K562 (cell line): ENCODE data around the gene WNT6. TPM values are rescaled to one million over a fixed set of nuclear protein-coding genes. Genes with fewer than 3 reads are reported as not detected.
A peak's percentile ranks its signal among the peaks of the same experiment; 100 is the strongest.

Experiments
- ATAC-seq: fragments of 200-7000 bp; cut with Tn5 transposase; 3 replicates; pipeline ENCODE4 v1.9.1; 2020; ENCODE audit warnings: moderate library complexity
- BruUV-seq: library from RNA; stranded (reverse); fragments of 400-500 nt; replicated peaks from 2 replicates; lab custom pipeline; 2021; lab: Mats Ljungman, UMichigan
- CTCF ChIA-PET: fragments of 300-600 bp; formaldehyde crosslinking; extraction: SDS; loops from one replicate; lab custom pipeline; 2021; ENCODE audit warnings: low intra/inter-chr PET ratio; lab: Yijun Ruan, JAX
- POLR2A ChIA-PET: fragments of 300-600, 350-650 bp; sonication (Branson Sonifier 250); formaldehyde crosslinking; extraction: SDS; loops from one replicate; lab custom pipeline; 2021; ENCODE audit warnings: antibody characterized with exemption, inconsistent platforms; lab: Yijun Ruan, JAX
- DNase-seq, 4 experiments: peaks; one replicate each; pipeline versions ENCODE4 v3.0.0 to v3.0.0-alpha.2; 2011 to 2018; ENCODE audit warnings: low spot score in 3 of 4, mixed read lengths in 3 of 4; ENCODE audit errors: extremely low read depth in 1 of 4
- FAIRE-seq: peaks from 2 replicates; lab custom pipeline; 2011; peaks lifted over from hg19 to GRCh38; lab: Jason Lieb, UNC
- H2AFZ ChIP-seq: 2 replicates; pipeline ENCODE4 v1.6.0; 2011; ENCODE audit warnings: low read depth, low read length, control low read depth, inconsistent platforms
- H3K27ac ChIP-seq: fragments of 200-600 bp; 3 replicates; pipeline ENCODE4 v1.8.0; 2011; ENCODE audit warnings: low read depth, mild to moderate bottlenecking, control low read depth, inconsistent platforms, low read length, moderate library complexity, mixed read lengths; ENCODE audit errors: extremely low read depth
- H3K27me3 ChIP-seq, 2 experiments: fragments of 300-600 bp in 1 of 2; 2 replicates in 1 of 2; 3 replicates in 1 of 2; pipeline versions ENCODE4 v1.6.0 to v1.8.0; 2011; ENCODE audit warnings: inconsistent platforms in 2 of 2, low read length in 2 of 2, mild to moderate bottlenecking in 1 of 2, mixed read lengths in 1 of 2, moderate library complexity in 1 of 2; ENCODE audit not compliant: control insufficient read depth in 2 of 2, insufficient read depth in 2 of 2
- H3K36me3 ChIP-seq: fragments of 300-600 bp; 3 replicates; pipeline ENCODE4 v1.8.0; 2011; ENCODE audit warnings: mild to moderate bottlenecking, low read length, inconsistent platforms; ENCODE audit not compliant: control insufficient read depth, insufficient read depth
- H3K4me1 ChIP-seq, 2 experiments: fragments of 200-600 bp in 1 of 2; replicated peaks in 1 of 2; 2 replicates in 1 of 2; 3 replicates in 1 of 2; pipeline versions ENCODE4 v1.5.1 to v1.8.0; 2011; ENCODE audit warnings: inconsistent platforms in 2 of 2, low read length in 2 of 2, mild to moderate bottlenecking in 1 of 2, mixed read lengths in 1 of 2, moderate library complexity in 1 of 2; ENCODE audit not compliant: control insufficient read depth in 2 of 2, insufficient read depth in 2 of 2
- H3K4me2 ChIP-seq: 2 replicates; pipeline ENCODE4 v1.6.1; 2011; ENCODE audit warnings: low read length, control low read depth, inconsistent platforms, mixed read lengths; ENCODE audit not compliant: insufficient read depth
- H3K4me3 ChIP-seq: fragments of 200-600 bp; sonication (generic), shearing (Covaris generic); 2 replicates; pipeline ENCODE4 v1.5.1; 2016; ENCODE audit warnings: control low read depth, inconsistent platforms
- H3K79me2 ChIP-seq: fragments of 200-600 bp; 3 replicates; pipeline ENCODE4 v1.8.0; 2011; ENCODE audit warnings: low read length, inconsistent platforms; ENCODE audit not compliant: control insufficient read depth, insufficient read depth
- H3K9ac ChIP-seq, 2 experiments: 2 replicates each; pipeline versions ENCODE4 v1.6.0 to v1.6.1; 2011; ENCODE audit warnings: low read depth in 2 of 2, low read length in 2 of 2, control low read depth in 1 of 2, inconsistent platforms in 1 of 2, mild to moderate bottlenecking in 1 of 2, mixed read lengths in 1 of 2; ENCODE audit not compliant: insufficient read depth in 1 of 2
- H3K9me1 ChIP-seq: one replicate; pipeline ENCODE4 v1.6.0; 2011; ENCODE audit warnings: inconsistent platforms, mild to moderate bottlenecking, low read length, moderate library complexity; ENCODE audit not compliant: control insufficient read depth, insufficient read depth
- H3K9me3 ChIP-seq: replicated peaks from 2 replicates; pipeline ENCODE4 v1.5.1; 2011; ENCODE audit warnings: low read depth, low read length, inconsistent platforms; ENCODE audit not compliant: control insufficient read depth, insufficient read depth
- H4K20me1 ChIP-seq: replicated peaks from 2 replicates; pipeline ENCODE4 v1.6.1; 2011; ENCODE audit warnings: low read length, inconsistent platforms, mixed read lengths; ENCODE audit not compliant: control insufficient read depth, insufficient read depth
- BRD9 ChIP-seq: fragments of 450-650 bp; IDR thresholded peaks from 2 replicates; pipeline ENCODE4 v1.6.1; 2018; ENCODE audit warnings: low read depth; ENCODE audit not compliant: partially characterized antibody
- FOXP4 ChIP-seq: sonication (generic); formaldehyde crosslinking; IDR thresholded peaks from 2 replicates; pipeline ENCODE4 v1.8.0; 2022; ENCODE audit warnings: mild to moderate bottlenecking, missing genetic modification reagents, borderline replicate concordance
- NFIC ChIP-seq: fragments of 450-650 bp; IDR thresholded peaks from 2 replicates; pipeline ENCODE4 v1.6.1; 2017; ENCODE audit warnings: mild to moderate bottlenecking, inconsistent platforms
- PHF8 ChIP-seq: fragments of 200-600 bp; sonication (generic); IDR thresholded peaks from 2 replicates; pipeline ENCODE4 v1.6.1; 2012; ENCODE audit warnings: mixed run types, mild to moderate bottlenecking, inconsistent platforms, low read length, moderate library complexity, borderline replicate concordance
- ZFP36 ChIP-seq: fragments of 150-350 bp; IDR thresholded peaks from 2 replicates; pipeline ENCODE4 v1.6.1; 2018; ENCODE audit warnings: low read length, low read depth; ENCODE audit not compliant: partially characterized antibody
- WGBS: fragments of 100-300 bp; shearing (Covaris generic); methylation state at CpG from one replicate; pipeline ENCODE4 v1.1.6; 2016; ENCODE audit warnings: low coverage, mixed read lengths; ENCODE audit not compliant: insufficient coverage; ENCODE audit errors: missing lambda C conversion rate; 5-methylcytosine and 5-hydroxymethylcytosine counted together
- in situ Hi-C: fragments of 300-500 bp; cut with MboI; formaldehyde crosslinking; loops from 4 replicates; pipeline ENCODE4 v1.15.0; 2018; ENCODE audit warnings: inconsistent platforms, mixed read lengths
- intact Hi-C: fragments of 100-400 bp; cut with micrococcal nuclease; formaldehyde crosslinking; loops from 2 replicates; pipeline ENCODE4 v1.14.2; 2022
- polyA plus RNA-seq, 8 experiments: library from polyadenylated mRNA; depleted of rRNA in 4 of 8; stranded (reverse) in 5 of 8; unstranded in 3 of 8; fragments of >200 nt; fragmentation: Nextera tagmentation in 2 of 8; fragmentation: Illumina TruSeq in 1 of 8; extraction: Ambion mirVana in 2 of 8; extraction: Trizol in 1 of 8; gene quantifications; 2 replicates each; pipeline versions ENCODE4 v1.2.1 to v1.2.3, GENCODE V29; 2011 to 2014; ENCODE audit warnings: inconsistent platforms in 1 of 8, missing spikeins in 1 of 8
- total RNA-seq, 7 experiments: library from RNA; depleted of rRNA in 6 of 7; stranded (reverse); fragments of >200 nt in 6 of 7; fragmentation: Illumina TruSeq in 2 of 7; extraction: Trizol in 2 of 7; gene quantifications; 2 replicates each; pipeline versions ENCODE4 v1.2.1 to v1.2.3, GENCODE V29; 2011 to 2021; ENCODE audit warnings: low replicate concordance in 1 of 7

Gene WNT6
- total and polyA plus RNA-seq, 9 of the 15 experiments (the other 6 are each of a cell fraction or from before 2014, with no cell fraction given), result not detected

- no peak for FAIRE-seq
- no peak for TF ChIP-seq ZFP36
- TF ChIP-seq NFIC, result 0 out of 2 replicates have a peak, but pooled peaks have one; percentile 8
- Histone ChIP-seq H2AFZ (no peak overlapping the region), H4K20me1 (peaks cover 6% of the 10 kb centered on the region; the same call in 1 of the 2 replicates), H3K4me2 (no peak overlapping the region), H3K9ac (no peak overlapping the region), H3K79me2 (no peaks in the 10 kb centered on the region), H3K36me3 (no peaks in the 10 kb centered on the region), H3K4me1 (peaks cover 3 to 15% of the 10 kb centered on the region in 2 experiments; a peak in 3 of 5 replicates), H3K9me3 (no peaks in the 10 kb centered on the region), H3K9me1 (no peaks in the 10 kb centered on the region), H3K27ac (no peak overlapping the region), H3K27me3 (peaks cover 0 to 58% of the 10 kb centered on the region in 2 experiments; a peak in 4 of 5 replicates), H3K4me3 (no peak overlapping the region)
- no peak for DNase-seq
- 2% methylated on average over 6 of the region's 10 CpGs for WGBS
- ChIA-PET POLR2A (interaction anchor here (0.6 kb wide), 1 partner anchor 27 kb away, joined by 3 read pairs; no protein-coding TSS in a partner anchor), CTCF (no interaction called here)
- no TSS peak for BruUV-seq
- no peak for ATAC-seq
- in situ Hi-C loops (loop anchor here (10.0 kb wide), 1 partner anchor 257 kb away; no protein-coding TSS in a partner anchor), intact Hi-C loops (loop anchor here (10.0 kb wide), 1 partner anchor 297 kb away; no protein-coding TSS in a partner anchor)
Observed at GRCh38 chr2:218857371-218858137, 2.1 kb upstream of the WNT6 start.

- Histone ChIP-seq H3K36me3 (no peaks in the 10 kb centered on the region), H3K9me1 (no peaks in the 10 kb centered on the region), H3K4me3 (no peak overlapping the region), H3K4me2 (no peak overlapping the region), H3K27me3 (peaks cover 0 to 58% of the 10 kb centered on the region in 2 experiments; a peak in 4 of 5 replicates), H3K9me3 (no peaks in the 10 kb centered on the region), H4K20me1 (peaks cover 6% of the 10 kb centered on the region; the same call in 1 of the 2 replicates), H3K9ac (no peak overlapping the region), H3K4me1 (peaks cover 3 to 15% of the 10 kb centered on the region in 2 experiments; a peak in 3 of 5 replicates), H3K27ac (no peak overlapping the region), H3K79me2 (no peaks in the 10 kb centered on the region), H2AFZ (no peak overlapping the region)
- DNase-seq (no peak), ATAC-seq (no peak), FAIRE-seq (no peak)
- POLR2A ChIA-PET, result interaction anchor here (0.6 kb wide), 1 partner anchor 27 kb away, joined by 3 read pairs; no protein-coding TSS in a partner anchor
- CTCF ChIA-PET, result no interaction called here
- no TSS peak for BruUV-seq
- in situ Hi-C loops, result loop anchor here (10.0 kb wide), 1 partner anchor 257 kb away; no protein-coding TSS in a partner anchor
- intact Hi-C loops, result loop anchor here (10.0 kb wide), 1 partner anchor 297 kb away; no protein-coding TSS in a partner anchor
- TF ChIP-seq PHF8, result no peak
- no peak for TF ChIP-seq BRD9
- TF ChIP-seq FOXP4 (CRISPR knock-in tag), result no peak
- WGBS, result 0% methylated on average over 1 of the region's 1 CpG
Observed at GRCh38 chr2:218858138-218858445, 1.5 kb upstream of the WNT6 start.
